Astrocyte (in vitro differentiated cells and primary cell): ENCODE data around the gene ARNT2.

Source experiments
- CTCF ChIP-seq: IDR thresholded peaks from 2 replicates; pipeline ENCODE4 v1.5.1; 2011; ENCODE audit warnings: low read depth, mild to moderate bottlenecking, inconsistent platforms, low read length, moderate library complexity; ENCODE audit not compliant: insufficient read depth
- EZH2 ChIP-seq: IDR thresholded peaks from 2 replicates; pipeline ENCODE4 v1.6.1; 2012; ENCODE audit warnings: mild to moderate bottlenecking, low read length, inconsistent platforms; ENCODE audit not compliant: insufficient read depth

DNA sequence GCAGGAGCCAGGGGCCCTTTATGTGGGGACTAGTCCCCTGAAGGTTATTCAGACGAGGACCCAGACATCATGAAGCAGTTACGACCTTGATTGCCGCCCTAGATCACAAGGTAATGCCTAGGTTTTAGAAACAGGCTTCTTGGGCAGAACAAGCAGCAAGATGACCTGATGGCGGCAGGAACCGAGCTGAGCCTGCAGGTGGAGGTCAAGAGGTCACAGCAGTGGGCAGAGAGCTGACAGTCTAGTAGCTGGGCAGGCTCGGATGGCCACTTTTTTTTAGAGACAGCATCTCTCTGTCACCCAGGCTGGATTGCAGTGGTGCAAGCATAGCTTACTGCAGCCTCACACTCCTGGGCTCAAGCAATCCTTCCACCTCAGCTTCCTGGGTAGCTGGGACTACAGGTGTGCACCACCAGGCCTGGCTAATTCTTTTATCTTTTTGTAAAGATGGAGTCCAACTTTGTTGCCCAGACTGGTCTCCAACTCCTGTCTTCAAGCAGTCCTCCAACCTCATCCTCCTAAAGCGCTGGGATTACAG is 207.4 kb downstream of the ARNT2 start:
- no peak for TF ChIP-seq EZH2
- no peak for TF ChIP-seq CTCF
